ENCODE measurements around the gene SLC5A5. TPM values are rescaled to one million over a fixed set of nuclear protein-coding genes. Genes with fewer than 3 reads are reported as not detected.
A peak's percentile ranks its signal among the peaks of the same experiment; 100 is the strongest.

Gene SLC5A5
- total and polyA plus RNA-seq, 2 of the 8 experiments (the other 6 are each of a cell fraction or from before 2014, with no cell fraction given), result 1.5 to 1.8 TPM

GRCh38 chr19:17874758-17875135 is 3.0 kb downstream of the SLC5A5 start:
- no peak overlapping the region for H2BK12ac ChIP-seq (ENCODE audit: low read depth, low read length)
- H3K36me3 ChIP-seq (ENCODE audit: control insufficient read depth in 2 of 4, insufficient read depth in 4 of 4, low read length in 3 of 4), result no peaks in the 10 kb centered on the region
- H3K14ac ChIP-seq (ENCODE audit: insufficient read length), result no peak overlapping the region
- no peak overlapping the region for H3K27ac ChIP-seq (ENCODE audit: low read depth, low read length)
- H3K4ac ChIP-seq (replicated peaks; ENCODE audit: insufficient read length, low read depth, low read length), result no peak overlapping the region
- POLR2A ChIA-PET (ENCODE audit: partially characterized antibody), result interaction anchor here (1.1 to 20.2 kb wide), 2 partner anchors 15 to 58 kb away, joined by 7 to 392 read pairs; partner anchors contain the start of genes CCDC124 and RPL18A
- H2AK5ac ChIP-seq (ENCODE audit: low read depth, low read length), result no peak overlapping the region
- DNase-seq (ENCODE audit: low read depth in 1 of 2, low spot score in 2 of 2), result no peak
- H3K79me2 ChIP-seq (ENCODE audit: control insufficient read depth in 1 of 2, insufficient read depth in 2 of 2, low read length in 2 of 2), result no peaks in the 10 kb centered on the region
- no peak overlapping the region for H3K23ac ChIP-seq (ENCODE audit: insufficient read length)
- peaks cover 10% of the 10 kb centered on the region; the same call in 1 of the 2 replicates for H3K23me2 ChIP-seq (ENCODE audit: low read depth, low read length)
- H4K5ac ChIP-seq (ENCODE audit: insufficient read length, low read depth, low read length), result no peak overlapping the region
- no peak overlapping the region for H4K8ac ChIP-seq (ENCODE audit: extremely low read depth, insufficient read depth, low read length)
- WGBS, 2 experiments (ENCODE audit: extremely low coverage in 1 of 2, insufficient coverage in 1 of 2, insufficient read length in 1 of 2, insufficient replicate concordance in 2 of 2, low coverage in 1 of 2, low lambda C conversion rate in 2 of 2, missing lambda C conversion rate in 1 of 2), result 95% methylated on average over 9 of the region's 9 CpGs; no CpG with 5 or more reads in 1 of the 2 experiments
- CTCF ChIA-PET (ENCODE audit: partially characterized antibody), result interaction anchor here (1.3 to 1.7 kb wide), 2 partner anchors 56 to 58 kb away, joined by 3 to 4 read pairs; partner anchors contain the start of gene CCDC124
- 0 out of 2 replicates have a peak overlapping the region, but pooled peaks have one; percentile 32 for H2BK5ac ChIP-seq (ENCODE audit: low read depth, low read length)
- TF ChIP-seq POLR2A (IDR thresholded peaks at IDR 0.05; ENCODE audit: control extremely low read depth in 1 of 2, low read depth in 2 of 2, low read length in 2 of 2) (no peak), YY1 (IDR thresholded peaks at IDR 0.05; ENCODE audit: low read depth, low read length) (no peak)
- no peaks in the 10 kb centered on the region for H3K79me1 ChIP-seq (ENCODE audit: low read depth, low read length)
- H2AFZ ChIP-seq (ENCODE audit: low read length), result peak overlapping the region; percentile 93
- H4K91ac ChIP-seq (replicated peaks; ENCODE audit: insufficient read length, low read length), result no peak overlapping the region
- peaks cover 0 to 1% of the 10 kb centered on the region in 2 experiments for H4K20me1 ChIP-seq (replicated peaks in 1 of 2; ENCODE audit: control insufficient read depth in 1 of 2, insufficient read depth in 2 of 2, low read length in 2 of 2)
- H3K4me1 ChIP-seq (replicated peaks in 1 of 4; ENCODE audit: control insufficient read depth in 3 of 4, insufficient read depth in 4 of 4, low read length in 3 of 4), result peaks cover 0 to 5% (median under 1%) of the 10 kb centered on the region in 4 experiments; a peak in 2 of 7 replicates
- H2BK15ac ChIP-seq (ENCODE audit: low read length), result no peak overlapping the region
- no peak overlapping the region; the same call in none of the 2 replicates for H3K18ac ChIP-seq (ENCODE audit: extremely low read depth, low read length)
- peak overlapping the region; percentile 88 to 93 for H3K4me2 ChIP-seq (ENCODE audit: insufficient read depth in 1 of 2, low read depth in 2 of 2, low read length in 2 of 2)
- H3K56ac ChIP-seq (replicated peaks; ENCODE audit: insufficient read length, low read depth, low read length), result no peak overlapping the region
- peaks cover 0 to 9% (median 5%) of the 10 kb centered on the region in 4 experiments; a peak in 5 of 7 replicates for H3K27me3 ChIP-seq (replicated peaks in 1 of 4; ENCODE audit: control insufficient read depth in 3 of 4, extremely low read depth in 1 of 4, insufficient read depth in 3 of 4, low read length in 3 of 4)
- H2BK20ac ChIP-seq (ENCODE audit: low read length), result no peak overlapping the region
- no peak for FAIRE-seq
- H3K9ac ChIP-seq (replicated peaks in 1 of 4; ENCODE audit: extremely low read depth in 1 of 4, low read depth in 3 of 4, low read length in 3 of 4), result no peak overlapping the region
- no peak overlapping the region for H2BK120ac ChIP-seq (replicated peaks; ENCODE audit: low read depth, low read length)
- H3K9me3 ChIP-seq (ENCODE audit: insufficient read depth in 2 of 2, low read depth in 1 of 2, low read length in 1 of 2), result no peaks in the 10 kb centered on the region; a peak in 1 of 4 replicates
- peak overlapping the region; percentile 27 to 78 (median 60); a peak in 5 of 8 replicates for H3K4me3 ChIP-seq (ENCODE audit: extremely low read depth in 1 of 4, insufficient read depth in 2 of 4, low read depth in 3 of 4, low read length in 4 of 4)
